K562 (cell line): ENCODE data around the gene OR2W1. TPM values are rescaled to one million over a fixed set of nuclear protein-coding genes. Genes with fewer than 3 reads are reported as not detected.

ENCODE experiments used
- ATAC-seq: fragments of 200-7000 bp; cut with Tn5 transposase; 3 replicates; pipeline ENCODE4 v1.9.1; 2020; ENCODE audit warnings: moderate library complexity
- BruUV-seq: library from RNA; stranded (reverse); fragments of 400-500 nt; replicated peaks from 2 replicates; lab custom pipeline; 2021; lab: Mats Ljungman, UMichigan
- CTCF ChIA-PET: fragments of 300-600 bp; formaldehyde crosslinking; extraction: SDS; loops from one replicate; lab custom pipeline; 2021; ENCODE audit warnings: low intra/inter-chr PET ratio; lab: Yijun Ruan, JAX
- POLR2A ChIA-PET: fragments of 300-600, 350-650 bp; sonication (Branson Sonifier 250); formaldehyde crosslinking; extraction: SDS; loops from one replicate; lab custom pipeline; 2021; ENCODE audit warnings: antibody characterized with exemption, inconsistent platforms; lab: Yijun Ruan, JAX
- DNase-seq, 4 experiments: peaks; one replicate each; pipeline versions ENCODE4 v3.0.0 to v3.0.0-alpha.2; 2011 to 2018; ENCODE audit warnings: low spot score in 3 of 4, mixed read lengths in 3 of 4; ENCODE audit errors: extremely low read depth in 1 of 4
- FAIRE-seq: peaks from 2 replicates; lab custom pipeline; 2011; peaks lifted over from hg19 to GRCh38; lab: Jason Lieb, UNC
- H2AFZ ChIP-seq: 2 replicates; pipeline ENCODE4 v1.6.0; 2011; ENCODE audit warnings: low read depth, low read length, control low read depth, inconsistent platforms
- H3K27ac ChIP-seq: fragments of 200-600 bp; 3 replicates; pipeline ENCODE4 v1.8.0; 2011; ENCODE audit warnings: low read depth, mild to moderate bottlenecking, control low read depth, inconsistent platforms, low read length, moderate library complexity, mixed read lengths; ENCODE audit errors: extremely low read depth
- H3K27me3 ChIP-seq, 2 experiments: fragments of 300-600 bp in 1 of 2; 2 replicates in 1 of 2; 3 replicates in 1 of 2; pipeline versions ENCODE4 v1.6.0 to v1.8.0; 2011; ENCODE audit warnings: inconsistent platforms in 2 of 2, low read length in 2 of 2, mild to moderate bottlenecking in 1 of 2, mixed read lengths in 1 of 2, moderate library complexity in 1 of 2; ENCODE audit not compliant: control insufficient read depth in 2 of 2, insufficient read depth in 2 of 2
- H3K36me3 ChIP-seq: fragments of 300-600 bp; 3 replicates; pipeline ENCODE4 v1.8.0; 2011; ENCODE audit warnings: mild to moderate bottlenecking, low read length, inconsistent platforms; ENCODE audit not compliant: control insufficient read depth, insufficient read depth
- H3K4me1 ChIP-seq, 2 experiments: fragments of 200-600 bp in 1 of 2; replicated peaks in 1 of 2; 2 replicates in 1 of 2; 3 replicates in 1 of 2; pipeline versions ENCODE4 v1.5.1 to v1.8.0; 2011; ENCODE audit warnings: inconsistent platforms in 2 of 2, low read length in 2 of 2, mild to moderate bottlenecking in 1 of 2, mixed read lengths in 1 of 2, moderate library complexity in 1 of 2; ENCODE audit not compliant: control insufficient read depth in 2 of 2, insufficient read depth in 2 of 2
- H3K4me2 ChIP-seq: 2 replicates; pipeline ENCODE4 v1.6.1; 2011; ENCODE audit warnings: low read length, control low read depth, inconsistent platforms, mixed read lengths; ENCODE audit not compliant: insufficient read depth
- H3K4me3 ChIP-seq: fragments of 200-600 bp; sonication (generic), shearing (Covaris generic); 2 replicates; pipeline ENCODE4 v1.5.1; 2016; ENCODE audit warnings: control low read depth, inconsistent platforms
- H3K79me2 ChIP-seq: fragments of 200-600 bp; 3 replicates; pipeline ENCODE4 v1.8.0; 2011; ENCODE audit warnings: low read length, inconsistent platforms; ENCODE audit not compliant: control insufficient read depth, insufficient read depth
- H3K9ac ChIP-seq, 2 experiments: 2 replicates each; pipeline versions ENCODE4 v1.6.0 to v1.6.1; 2011; ENCODE audit warnings: low read depth in 2 of 2, low read length in 2 of 2, control low read depth in 1 of 2, inconsistent platforms in 1 of 2, mild to moderate bottlenecking in 1 of 2, mixed read lengths in 1 of 2; ENCODE audit not compliant: insufficient read depth in 1 of 2
- H3K9me1 ChIP-seq: one replicate; pipeline ENCODE4 v1.6.0; 2011; ENCODE audit warnings: inconsistent platforms, mild to moderate bottlenecking, low read length, moderate library complexity; ENCODE audit not compliant: control insufficient read depth, insufficient read depth
- H3K9me3 ChIP-seq: replicated peaks from 2 replicates; pipeline ENCODE4 v1.5.1; 2011; ENCODE audit warnings: low read depth, low read length, inconsistent platforms; ENCODE audit not compliant: control insufficient read depth, insufficient read depth
- H4K20me1 ChIP-seq: replicated peaks from 2 replicates; pipeline ENCODE4 v1.6.1; 2011; ENCODE audit warnings: low read length, inconsistent platforms, mixed read lengths; ENCODE audit not compliant: control insufficient read depth, insufficient read depth
- ADNP ChIP-seq: fragments of 200-800 bp; sonication (Bioruptor generic); IDR thresholded peaks from 2 replicates; pipeline ENCODE4 v1.6.1; 2016; ENCODE audit warnings: missing genetic modification characterization, missing compliant biosample characterization
- ATF7 ChIP-seq: fragments of 450-650 bp; IDR thresholded peaks from 2 replicates; pipeline ENCODE4 v1.7.1; 2014; ENCODE audit warnings: mild to moderate bottlenecking, moderate library complexity
- BACH1 ChIP-seq: fragments of 200-800 bp; sonication (Bioruptor generic); IDR thresholded peaks from 2 replicates; pipeline ENCODE4 v1.6.1; 2016; ENCODE audit warnings: missing genetic modification characterization, missing compliant biosample characterization
- BMI1 ChIP-seq: fragments of 150-350 bp; IDR thresholded peaks from 2 replicates; pipeline ENCODE4 v1.6.1; 2014; ENCODE audit warnings: low read length
- CEBPG ChIP-seq, 3 experiments: fragments of 200-800 bp in 1 of 3; sonication (Bioruptor generic) in 1 of 3; sonication (generic) in 1 of 3; formaldehyde crosslinking in 1 of 3; IDR thresholded peaks in 2 of 3; conservative IDR thresholded peaks in 1 of 3; 2 replicates each; pipeline versions ENCODE4 v1.6.1 to v1.8.0; 2016 to 2022; ENCODE audit warnings: missing compliant biosample characterization in 2 of 3, missing genetic modification characterization in 2 of 3, mild to moderate bottlenecking in 1 of 3, missing genetic modification reagents in 1 of 3
- MECOM ChIP-seq: fragments of 250-450 bp; sonication (Bioruptor Pico); IDR thresholded peaks from 2 replicates; pipeline ENCODE4 v1.8.0; 2022; ENCODE audit warnings: inconsistent platforms
- NCOR1 ChIP-seq: fragments of 450-650 bp; IDR thresholded peaks from 2 replicates; pipeline ENCODE4 v1.6.1; 2016; ENCODE audit warnings: mild to moderate bottlenecking, moderate library complexity
- POLR2H ChIP-seq: IDR thresholded peaks from 2 replicates; pipeline ENCODE4 v1.6.1; 2016; ENCODE audit warnings: missing genetic modification characterization, low read depth, mild to moderate bottlenecking, control low read depth, missing compliant biosample characterization, moderate library complexity
- PURB ChIP-seq: sonication (generic); formaldehyde crosslinking; IDR thresholded peaks from 2 replicates; pipeline ENCODE4 v1.9.0; 2021; ENCODE audit warnings: low read depth, mild to moderate bottlenecking, missing genetic modification reagents
- SRF ChIP-seq, 2 experiments: fragments of 250-450, 450-650 bp in 1 of 2; sonication (Bioruptor Pico) in 1 of 2; sonication (generic) in 1 of 2; formaldehyde crosslinking; IDR thresholded peaks; 2 replicates each; pipeline versions ENCODE4 v1.5.0 to v1.5.1; 2020 to 2022; ENCODE audit warnings: mild to moderate bottlenecking in 1 of 2, missing genetic modification reagents in 1 of 2
- SUPT5H ChIP-seq: fragments of 450-650 bp; IDR thresholded peaks from 2 replicates; pipeline ENCODE4 v1.6.1; 2016
- XRCC3 ChIP-seq: fragments of 450-650 bp; IDR thresholded peaks from 2 replicates; pipeline ENCODE4 v1.6.1; 2017; ENCODE audit warnings: mild to moderate bottlenecking, moderate library complexity
- XRCC5 ChIP-seq: fragments of 200-400 bp; formaldehyde crosslinking; IDR thresholded peaks from 2 replicates; pipeline ENCODE4 v1.6.1; 2017; ENCODE audit warnings: low read depth, mild to moderate bottlenecking, low read length
- ZNF174 ChIP-seq: fragments of 250-450 bp; sonication (Bioruptor Pico); IDR thresholded peaks from 2 replicates; pipeline ENCODE4 v1.4.0; 2020; ENCODE audit warnings: mild to moderate bottlenecking
- ZNF436 ChIP-seq: fragments of 250-450, 450-650 bp; sonication (Bioruptor Pico); formaldehyde crosslinking; IDR thresholded peaks from 2 replicates; pipeline ENCODE4 v1.7.0; 2020; ENCODE audit warnings: mild to moderate bottlenecking
- ZNF507 ChIP-seq: conservative IDR thresholded peaks from 2 replicates; pipeline ENCODE4 v1.6.1; 2017; ENCODE audit warnings: missing genetic modification characterization, missing compliant biosample characterization
- ZNF586 ChIP-seq: fragments of 450-650 bp; formaldehyde crosslinking; conservative IDR thresholded peaks from 2 replicates; pipeline ENCODE4 v1.4.0; 2020; ENCODE audit warnings: mild to moderate bottlenecking, moderate library complexity
- WGBS: fragments of 100-300 bp; shearing (Covaris generic); methylation state at CpG from one replicate; pipeline ENCODE4 v1.1.6; 2016; ENCODE audit warnings: low coverage, mixed read lengths; ENCODE audit not compliant: insufficient coverage; ENCODE audit errors: missing lambda C conversion rate; 5-methylcytosine and 5-hydroxymethylcytosine counted together
- in situ Hi-C: fragments of 300-500 bp; cut with MboI; formaldehyde crosslinking; loops from 4 replicates; pipeline ENCODE4 v1.15.0; 2018; ENCODE audit warnings: inconsistent platforms, mixed read lengths
- intact Hi-C: fragments of 100-400 bp; cut with micrococcal nuclease; formaldehyde crosslinking; loops from 2 replicates; pipeline ENCODE4 v1.14.2; 2022
- polyA plus RNA-seq, 8 experiments: library from polyadenylated mRNA; depleted of rRNA in 4 of 8; stranded (reverse) in 5 of 8; unstranded in 3 of 8; fragments of >200 nt; fragmentation: Nextera tagmentation in 2 of 8; fragmentation: Illumina TruSeq in 1 of 8; extraction: Ambion mirVana in 2 of 8; extraction: Trizol in 1 of 8; gene quantifications; 2 replicates each; pipeline versions ENCODE4 v1.2.1 to v1.2.3, GENCODE V29; 2011 to 2014; ENCODE audit warnings: inconsistent platforms in 1 of 8, missing spikeins in 1 of 8
- total RNA-seq, 7 experiments: library from RNA; depleted of rRNA in 6 of 7; stranded (reverse); fragments of >200 nt in 6 of 7; fragmentation: Illumina TruSeq in 2 of 7; extraction: Trizol in 2 of 7; gene quantifications; 2 replicates each; pipeline versions ENCODE4 v1.2.1 to v1.2.3, GENCODE V29; 2011 to 2021; ENCODE audit warnings: low replicate concordance in 1 of 7

The OR2W1 gene
- total and polyA plus RNA-seq, 9 of the 15 experiments (the other 6 are each of a cell fraction or from before 2014, with no cell fraction given): not detected

DNA sequence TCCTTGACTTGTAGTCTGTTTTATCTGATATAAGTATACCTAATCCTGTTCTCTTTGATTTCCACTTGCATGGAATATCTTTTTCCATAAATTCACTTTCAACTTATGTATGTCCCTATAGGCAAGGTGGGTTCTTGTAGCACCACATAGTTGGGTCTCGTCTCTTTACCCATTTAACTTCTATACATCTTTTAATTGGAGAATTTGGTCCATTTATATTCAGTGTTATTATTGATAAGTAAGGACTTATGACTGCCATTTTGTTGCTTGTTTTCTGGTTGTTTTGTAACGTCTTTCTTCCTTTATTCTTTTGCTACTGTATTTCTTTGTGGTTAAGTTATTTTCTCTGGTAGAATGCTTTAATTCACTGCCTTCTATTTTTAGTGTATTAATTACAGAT is 25.3 kb downstream of the OR2W1 start:
- intact Hi-C loops (no loop called here), in situ Hi-C loops (loop anchor here (5.0 kb wide), 1 partner anchor 182 kb away; no protein-coding TSS in a partner anchor)
- Histone ChIP-seq H3K9me1 (no peaks in the 10 kb centered on the region), H3K27ac (no peak overlapping the region), H3K4me2 (no peak overlapping the region), H2AFZ (no peak overlapping the region), H3K4me1 (peaks cover 0 to 7% of the 10 kb centered on the region in 2 experiments; a peak in 4 of 5 replicates), H3K9ac (no peak overlapping the region), H3K9me3 (peaks cover 5% of the 10 kb centered on the region; the same call in 1 of the 2 replicates), H4K20me1 (no peaks in the 10 kb centered on the region), H3K36me3 (no peaks in the 10 kb centered on the region), H3K79me2 (no peaks in the 10 kb centered on the region), H3K4me3 (no peak overlapping the region), H3K27me3 (no peaks in the 10 kb centered on the region)
- no TSS peak for BruUV-seq
- POLR2A ChIA-PET: no interaction called here
- FAIRE-seq: no peak
- DNase-seq: no peak
- ATAC-seq: no peak
- CTCF ChIA-PET: no interaction called here
- TF ChIP-seq ZNF507 (tag) (peak; percentile 90), ATF7 (no peak), ZNF436 (no peak)
- 41% methylated on average over 2 of the region's 2 CpGs for WGBS

DNA sequence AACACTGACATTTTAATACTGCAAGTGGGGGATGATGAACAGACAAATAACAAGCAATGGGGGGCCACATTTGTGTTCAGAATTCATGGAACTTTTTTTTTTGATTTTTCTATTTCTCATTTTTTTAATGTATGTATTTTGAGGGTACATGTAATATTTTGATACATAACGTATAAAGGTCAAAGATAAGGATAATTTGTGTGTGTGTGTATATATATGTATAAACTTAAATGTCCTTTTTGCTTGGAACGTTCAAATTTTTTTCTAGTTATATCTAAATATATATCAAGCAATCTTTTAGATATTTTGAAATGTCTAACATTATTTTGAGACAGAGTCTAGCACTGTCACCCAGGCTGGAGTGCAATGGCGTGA is 27.6 kb downstream of the OR2W1 start:
- H3K4me3 ChIP-seq: no peak overlapping the region
- no peak for ATAC-seq
- in situ Hi-C loops: loop anchor here (5.0 kb wide), 1 partner anchor 180 kb away; no protein-coding TSS in a partner anchor
- TF ChIP-seq CEBPG (CRISPR knock-in tag; IDR thresholded peaks at IDR 0.05): no peak
- no peak for TF ChIP-seq CEBPG (tag; conservative IDR thresholded peaks at IDR 0.05 in 1 of 2, IDR thresholded peaks at IDR 0.05 in 1 of 2)
- TF ChIP-seq POLR2H: 0 out of 2 replicates have a peak, but pooled peaks have one; percentile 34
- peak; percentile 71 for TF ChIP-seq ADNP (tag)
- TF ChIP-seq NCOR1: 0 out of 2 replicates have a peak, but pooled peaks have one; percentile 20
- no peak for TF ChIP-seq ZNF174 (CRISPR knock-in tag)
- no peak for TF ChIP-seq BACH1 (tag)
- TF ChIP-seq XRCC3: no peak
- TF ChIP-seq PURB (CRISPR knock-in tag): no peak
- TF ChIP-seq SRF (CRISPR knock-in tag; IDR thresholded peaks at IDR 0.05): no peak
- no peak for TF ChIP-seq BMI1
- TF ChIP-seq SUPT5H: no peak
- no peak for TF ChIP-seq XRCC5
- TF ChIP-seq MECOM: no peak
- TF ChIP-seq ZNF586 (CRISPR knock-in tag): no peak

More for the DNA sequence above, 27.6 kb downstream of the OR2W1 start:
- DNase-seq: no peak
- CTCF ChIA-PET: interaction anchor here (0.6 to 2.8 kb wide), 13 partner anchors 29 to 726 kb away, joined by 3 to 53 read pairs (median 5); no protein-coding TSS in a partner anchor
- H3K79me2 ChIP-seq: no peaks in the 10 kb centered on the region
- peak overlapping the region; percentile 100 for H2AFZ ChIP-seq
- H3K4me2 ChIP-seq: peak overlapping the region; percentile 100; the same call in 1 of the 2 replicates
- no peak for FAIRE-seq
- POLR2A ChIA-PET: interaction anchor here (1.5 kb wide), 1 partner anchor 11 kb away, joined by 4 read pairs; no protein-coding TSS in a partner anchor
- H3K9me3 ChIP-seq: peaks cover 5% of the 10 kb centered on the region; the same call in 1 of the 2 replicates
- intact Hi-C loops: loop anchor here (1.0 to 2.0 kb wide), 5 partner anchors 63 to 572 kb away; no protein-coding TSS in a partner anchor
- H3K36me3 ChIP-seq: no peaks in the 10 kb centered on the region
- 16% methylated on average over 3 of the region's 3 CpGs for WGBS
- no peak overlapping the region for H3K27ac ChIP-seq
- H3K27me3 ChIP-seq: no peaks in the 10 kb centered on the region
- H4K20me1 ChIP-seq: no peaks in the 10 kb centered on the region
- peak overlapping the region in 1 of 2 experiments; percentile 76; a peak in 1 of 4 replicates for H3K9ac ChIP-seq
- H3K4me1 ChIP-seq: peaks cover 0 to 7% of the 10 kb centered on the region in 2 experiments; a peak in 3 of 5 replicates
- BruUV-seq: no TSS peak
- no peaks in the 10 kb centered on the region for H3K9me1 ChIP-seq
